Lung (tissue), 12 donors: Measurements from ENCODE around the gene NLRP14. TPM values are rescaled to one million over a fixed set of nuclear protein-coding genes. Genes with fewer than 3 reads are reported as not detected.

Experiments used
- ATAC-seq: fragments of 200-7000 bp; cut with Tn5 transposase; one replicate; pipeline ENCODE4 v1.9.1; 2020; ENCODE audit warnings: moderate number of reproducible peaks; ENCODE audit not compliant: insufficient read depth, low FRiP score
- DNase-seq, 3 donors: peaks; one replicate each; pipeline ENCODE4 v3.0.0-alpha.2; 2013 to 2017
- H3K27ac ChIP-seq, 2 donors: one replicate each; pipeline ENCODE4 v1.5.1; 2013; ENCODE audit warnings: mild to moderate bottlenecking in 2 of 2, moderate library complexity in 2 of 2, control low read depth in 1 of 2, inconsistent platforms in 1 of 2, low read depth in 1 of 2, low read length in 1 of 2
- H3K27me3 ChIP-seq, 3 donors: one replicate each; pipeline ENCODE4 v1.5.1; 2013; ENCODE audit warnings: low read length in 2 of 3; ENCODE audit not compliant: control insufficient read depth in 3 of 3, insufficient read depth in 3 of 3
- H3K36me3 ChIP-seq, 4 donors: one replicate each; pipeline ENCODE4 v1.5.1; 2013; ENCODE audit warnings: low read length in 4 of 4, mild to moderate bottlenecking in 1 of 4, moderate library complexity in 1 of 4; ENCODE audit not compliant: control insufficient read depth in 4 of 4, insufficient read depth in 4 of 4
- H3K4me1 ChIP-seq, 5 donors: one replicate each; pipeline ENCODE4 v1.5.1; 2013; ENCODE audit warnings: low read length in 5 of 5, mild to moderate bottlenecking in 2 of 5, moderate library complexity in 1 of 5; ENCODE audit not compliant: control insufficient read depth in 5 of 5, insufficient read depth in 5 of 5
- H3K4me3 ChIP-seq: one replicate; pipeline ENCODE4 v1.5.1; 2013; ENCODE audit warnings: mild to moderate bottlenecking, control low read depth, moderate library complexity
- H3K9ac ChIP-seq, 2 donors: one replicate each; pipeline ENCODE4 v1.5.1; 2013; ENCODE audit warnings: low read length in 2 of 2, control low read depth in 1 of 2; ENCODE audit not compliant: insufficient read depth in 1 of 2
- H3K9me3 ChIP-seq, 4 donors: one replicate each; pipeline ENCODE4 v1.5.1; 2013; ENCODE audit warnings: low read length in 3 of 4, mild to moderate bottlenecking in 1 of 4, moderate library complexity in 1 of 4; ENCODE audit not compliant: control insufficient read depth in 4 of 4, insufficient read depth in 3 of 4
- CTCF ChIP-seq: IDR thresholded peaks from 2 replicates; pipeline ENCODE4 v1.5.1; 2012; ENCODE audit warnings: mild to moderate bottlenecking; ENCODE audit errors: control extremely low read depth, extremely low read depth
- WGBS, 2 donors: extraction: QIAGEN DNeasy Blood & Tissue Kit; methylation state at CpG; one replicate each; pipeline ENCODE4 v1.1.7; 2013; 5-methylcytosine and 5-hydroxymethylcytosine counted together
- polyA plus RNA-seq, 2 donors: library from polyadenylated mRNA; stranded (reverse); fragments of 200-250 nt; gene quantifications; one replicate each; pipeline ENCODE4 v1.2.1, GENCODE V29; 2013
- total RNA-seq, 2 donors: library from RNA; depleted of rRNA in 1 of 2; stranded (reverse); fragments of >200 nt in 1 of 2; gene quantifications; one replicate each; pipeline ENCODE4 v1.2.1, GENCODE V29; 2014 to 2021
- donor health status: control.
- donor health status: control.
- donor health status: Bipolar disorder and iron deficiency.
- donor health status: healthy.
- donor health status: DM: yes; HTN: yes; CAD: no.

NLRP14 gene
- total and polyA plus RNA-seq, 4 donors = 0.01 to 0.31 (median 0.15) TPM; not detected in 1

GRCh38 chr11:7062534-7062933, 42.3 kb downstream of the NLRP14 start:
- DNase-seq = no peak

GRCh38 chr11:7072401-7073028, 52.2 kb downstream of the NLRP14 start:
- no peaks in the 10 kb centered on the region for H3K27me3 ChIP-seq
- TF ChIP-seq CTCF = no peak
- no peak overlapping the region for H3K9ac ChIP-seq
- no peaks in the 10 kb centered on the region for H3K4me1 ChIP-seq
- H3K4me3 ChIP-seq = no peak overlapping the region
- H3K9me3 ChIP-seq = peaks cover 0 to 5% (median 0%) of the 10 kb centered on the region in 4 donors
- WGBS, 2 donors = 62 to 79% methylated on average over 4 of the region's 4 CpGs
- ATAC-seq (no peak), DNase-seq (no peak)
- H3K36me3 ChIP-seq = no peaks in the 10 kb centered on the region
- no peak overlapping the region for H3K27ac ChIP-seq

More at GRCh38 chr11:7062534-7062933, 42.3 kb downstream of the NLRP14 start:
- no peaks in the 10 kb centered on the region for H3K27me3 ChIP-seq
- WGBS, 2 donors = 93 to 95% methylated on average over 2 of the region's 2 CpGs
- no peak for TF ChIP-seq CTCF
- H3K4me1 ChIP-seq = peaks cover 0 to 10% (median 0%) of the 10 kb centered on the region in 5 donors
- ATAC-seq = no peak
- H3K4me3 ChIP-seq = no peak overlapping the region
- H3K36me3 ChIP-seq = no peaks in the 10 kb centered on the region
- H3K27ac ChIP-seq = no peak overlapping the region
- H3K9me3 ChIP-seq = no peaks in the 10 kb centered on the region
- H3K9ac ChIP-seq = no peak overlapping the region

- no peak overlapping the region for H3K4me3 ChIP-seq
- WGBS, 2 donors = 70 to 76% methylated on average over 16 of the region's 16 CpGs
Measured at GRCh38 chr11:7077101-7077500, 56.8 kb downstream of the NLRP14 start.

More at GRCh38 chr11:7077101-7077500, 56.8 kb downstream of the NLRP14 start:
- no peak overlapping the region for H3K9ac ChIP-seq
- no peak for TF ChIP-seq CTCF
- H3K9me3 ChIP-seq = peaks cover 0 to 8% (median 0%) of the 10 kb centered on the region in 4 donors
- H3K36me3 ChIP-seq = no peaks in the 10 kb centered on the region
- ATAC-seq (no peak), DNase-seq (no peak)
- H3K27ac ChIP-seq = no peak overlapping the region
- no peaks in the 10 kb centered on the region for H3K27me3 ChIP-seq
- H3K4me1 ChIP-seq = no peaks in the 10 kb centered on the region
